CD14-positive monocyte (primary cell): Measurements from ENCODE around the gene TTC4. TPM values are rescaled to one million over a fixed set of nuclear protein-coding genes. Genes with fewer than 3 reads are reported as not detected.

Experiments used
- DNase-seq, 3 donors: peaks; one replicate each; pipeline ENCODE4 v3.0.0-alpha.2; 2011 to 2022
- H2AFZ ChIP-seq: 2 replicates; pipeline ENCODE4 v1.6.0; 2012; ENCODE audit warnings: mild to moderate bottlenecking, low read depth, low read length, inconsistent platforms; ENCODE audit not compliant: insufficient read depth, poor library complexity, severe bottlenecking
- H3K27ac ChIP-seq, 2 donors: 1 replicate in 1 of 2; 2 replicates in 1 of 2; pipeline ENCODE4 v1.5.1; 2012 to 2013; ENCODE audit warnings: low read length in 2 of 2, control low read depth in 1 of 2, inconsistent platforms in 1 of 2, low read depth in 1 of 2, mild to moderate bottlenecking in 1 of 2
- H3K27me3 ChIP-seq, 2 donors: one replicate each; pipeline versions ENCODE4 v1.6.0 to v1.6.1; 2011 to 2013; ENCODE audit warnings: low read length in 2 of 2; ENCODE audit not compliant: control insufficient read depth in 2 of 2, insufficient read depth in 2 of 2
- H3K36me3 ChIP-seq, 2 donors: replicated peaks in 1 of 2; 1 replicate in 1 of 2; 2 replicates in 1 of 2; pipeline versions ENCODE4 v1.5.1 to v1.6.1; 2012 to 2013; ENCODE audit warnings: low read length in 2 of 2, control low read depth in 1 of 2, inconsistent platforms in 1 of 2, mild to moderate bottlenecking in 1 of 2; ENCODE audit not compliant: insufficient read depth in 2 of 2, control insufficient read depth in 1 of 2
- H3K4me1 ChIP-seq, 2 donors: 1 replicate in 1 of 2; 2 replicates in 1 of 2; pipeline versions ENCODE4 v1.5.1 to v1.6.1; 2012 to 2013; ENCODE audit warnings: low read length in 2 of 2, control low read depth in 1 of 2, inconsistent platforms in 1 of 2, mild to moderate bottlenecking in 1 of 2, moderate library complexity in 1 of 2; ENCODE audit not compliant: insufficient read depth in 2 of 2, control insufficient read depth in 1 of 2
- H3K4me2 ChIP-seq: replicated peaks from 2 replicates; pipeline ENCODE3; 2012; ENCODE audit warnings: low read length, moderate library complexity, mild to moderate bottlenecking; ENCODE audit not compliant: poor library complexity, severe bottlenecking; ENCODE audit errors: extremely low read depth
- H3K4me3 ChIP-seq, 3 experiments: fragments of 200-600 bp in 1 of 3; sonication (generic) in 1 of 3; replicated peaks in 1 of 3; 1 replicate in 2 of 3; 2 replicates in 1 of 3; pipeline ENCODE4 v1.5.1; 2011 to 2013; ENCODE audit warnings: low read length in 3 of 3, mild to moderate bottlenecking in 3 of 3, control low read depth in 2 of 3, low read depth in 2 of 3, inconsistent platforms in 1 of 3, moderate library complexity in 1 of 3
- H3K79me2 ChIP-seq: 2 replicates; pipeline ENCODE4 v1.6.0; 2012; ENCODE audit warnings: mild to moderate bottlenecking, control low read depth, inconsistent platforms, low read length, moderate library complexity; ENCODE audit not compliant: insufficient read depth
- H3K9ac ChIP-seq: 2 replicates; pipeline ENCODE4 v1.6.0; 2017; ENCODE audit warnings: low read length, mild to moderate bottlenecking; ENCODE audit not compliant: insufficient read depth, poor library complexity, severe bottlenecking
- H3K9me3 ChIP-seq, 2 donors: replicated peaks in 1 of 2; 1 replicate in 1 of 2; 2 replicates in 1 of 2; pipeline versions ENCODE4 v1.5.1 to v1.6.1; 2012 to 2013; ENCODE audit warnings: low read length in 2 of 2, control low read depth in 1 of 2; ENCODE audit not compliant: control insufficient read depth in 1 of 2, insufficient read depth in 1 of 2
- H4K20me1 ChIP-seq: 2 replicates; pipeline ENCODE4 v1.6.0; 2012; ENCODE audit warnings: mild to moderate bottlenecking, low read length, control low read depth, moderate library complexity; ENCODE audit not compliant: insufficient read depth
- H3K27ac Mint-ChIP-seq, 7 donors: one replicate each; pipeline ENCODE4 v1.8.0; 2020; ENCODE audit warnings: mild to moderate bottlenecking in 7 of 7, mixed read lengths in 7 of 7, moderate library complexity in 6 of 7, inconsistent platforms in 2 of 7
- H3K27me3 Mint-ChIP-seq, 3 donors: one replicate each; pipeline ENCODE4 v1.8.0; 2021 to 2022; ENCODE audit warnings: low read depth in 3 of 3, mild to moderate bottlenecking in 3 of 3, mixed read lengths in 3 of 3, moderate library complexity in 3 of 3, inconsistent platforms in 1 of 3
- H3K36me3 Mint-ChIP-seq, 2 donors: one replicate each; pipeline ENCODE4 v1.8.0; 2020; ENCODE audit warnings: mixed read lengths in 2 of 2, inconsistent platforms in 1 of 2, mild to moderate bottlenecking in 1 of 2
- H3K4me1 Mint-ChIP-seq: one replicate; pipeline ENCODE4 v1.8.0; 2020; ENCODE audit warnings: mild to moderate bottlenecking, mixed read lengths
- H3K4me3 Mint-ChIP-seq, 2 donors: one replicate each; pipeline ENCODE4 v1.8.0; 2020; ENCODE audit warnings: mild to moderate bottlenecking in 2 of 2, mixed read lengths in 2 of 2, moderate library complexity in 1 of 2
- H3K9me3 Mint-ChIP-seq, 7 donors: one replicate each; pipeline ENCODE4 v1.8.0; 2020 to 2022; ENCODE audit warnings: mixed read lengths in 7 of 7, mild to moderate bottlenecking in 6 of 7, moderate library complexity in 6 of 7, inconsistent platforms in 2 of 7
- WGBS: methylation state at CpG from one replicate; pipeline ENCODE4 v1.1.5; 2013; ENCODE audit warnings: missing lambda C conversion rate; ENCODE audit not compliant: insufficient coverage; 5-methylcytosine and 5-hydroxymethylcytosine counted together
- intact Hi-C, 2 donors: fragments of 100-400 bp; cut with micrococcal nuclease; formaldehyde crosslinking; loops; one replicate each; pipeline versions ENCODE4 v1.15.0 to v1.15.1; 2023
- polyA plus RNA-seq, 3 donors: library from polyadenylated mRNA; depleted of rRNA in 1 of 3; unstranded in 2 of 3; stranded (reverse) in 1 of 3; fragments of 300-500 nt in 2 of 3; fragments of >200 nt in 1 of 3; fragmentation: Illumina TruSeq in 2 of 3; gene quantifications; 1 replicate in 2 of 3; 2 replicates in 1 of 3; pipeline ENCODE4 v1.2.3, GENCODE V29; 2012 to 2021
- TF ChIP-seq, protein P1 (sequence below): fragments of 200-600 bp; IDR thresholded peaks from one replicate; pipeline ENCODE4 v1.8.0; 2022; ENCODE audit warnings: antibody characterized with exemption, mild to moderate bottlenecking

Gene TTC4
- polyA plus RNA-seq, 3 donors, result 9.2 to 13.3 (median 12.4) TPM

DNA sequence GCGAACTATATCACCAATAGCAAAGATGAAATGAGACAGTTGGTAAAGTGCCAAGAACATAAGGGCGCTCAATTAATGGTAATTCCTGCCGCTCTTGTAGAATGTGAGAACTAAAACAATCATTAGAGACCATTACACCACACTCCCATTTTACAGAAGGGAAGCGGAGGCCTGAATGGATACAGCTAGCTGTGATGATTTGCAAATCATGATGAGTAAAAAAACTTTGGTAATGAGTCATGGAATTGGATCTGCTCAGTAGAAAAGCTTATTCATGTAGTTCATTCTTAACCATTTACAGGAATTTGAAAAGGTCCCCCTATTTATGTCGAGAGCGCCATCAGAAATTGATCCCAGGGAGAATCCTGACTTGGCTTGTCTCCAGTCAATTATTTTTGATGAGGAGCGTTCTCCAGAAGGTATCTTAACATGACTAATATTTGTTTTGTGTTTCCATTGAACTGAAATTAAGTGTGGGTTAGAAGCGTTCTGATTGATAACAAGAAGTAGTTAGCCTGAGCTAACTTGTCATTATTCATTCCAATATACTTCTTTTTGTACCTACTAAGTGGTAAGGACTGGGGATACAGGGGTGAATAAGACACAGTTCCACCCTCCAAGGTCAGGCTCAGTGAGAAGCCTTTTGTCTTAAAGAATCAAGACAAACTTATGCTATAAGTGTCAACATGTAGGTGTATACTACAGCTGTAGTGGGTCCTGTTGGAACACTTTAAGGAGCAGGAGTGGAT, 812 bp downstream of the TTC4 start:
- peak overlapping the region in 1 of 2 donors; percentile 87 for H3K27ac ChIP-seq
- peak overlapping the region; percentile 97 for H2AFZ ChIP-seq
- H3K9me3 Mint-ChIP-seq, result no peaks in the 10 kb centered on the region

DNA sequence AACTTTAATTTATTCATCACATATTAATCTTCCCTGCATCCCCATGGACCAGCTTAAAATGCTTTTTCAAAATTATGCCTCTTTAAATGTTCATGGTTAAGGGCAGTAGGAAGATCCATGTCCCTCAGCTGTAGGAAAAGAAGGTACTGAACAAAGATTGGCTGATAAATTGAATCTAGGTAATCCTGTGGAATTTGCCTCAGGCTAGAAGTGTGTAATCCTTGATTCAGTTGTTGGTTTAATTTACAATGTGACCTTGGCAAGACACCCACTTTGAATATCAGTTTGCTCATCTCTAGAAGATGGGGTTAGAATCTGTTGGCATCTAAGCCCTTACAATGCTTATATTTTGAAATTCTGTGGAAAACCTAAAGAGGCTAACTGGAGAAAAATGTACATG, 6.1 kb downstream of the TTC4 start:
- H3K36me3 Mint-ChIP-seq, result peaks cover 70 to 74% of the 10 kb centered on the region in 2 donors
- no peak overlapping the region for H3K27ac ChIP-seq

More for the DNA sequence above, 812 bp downstream of the TTC4 start:
- peaks cover 17% of the 10 kb centered on the region for H3K79me2 ChIP-seq
- TF ChIP-seq, protein P1, sequence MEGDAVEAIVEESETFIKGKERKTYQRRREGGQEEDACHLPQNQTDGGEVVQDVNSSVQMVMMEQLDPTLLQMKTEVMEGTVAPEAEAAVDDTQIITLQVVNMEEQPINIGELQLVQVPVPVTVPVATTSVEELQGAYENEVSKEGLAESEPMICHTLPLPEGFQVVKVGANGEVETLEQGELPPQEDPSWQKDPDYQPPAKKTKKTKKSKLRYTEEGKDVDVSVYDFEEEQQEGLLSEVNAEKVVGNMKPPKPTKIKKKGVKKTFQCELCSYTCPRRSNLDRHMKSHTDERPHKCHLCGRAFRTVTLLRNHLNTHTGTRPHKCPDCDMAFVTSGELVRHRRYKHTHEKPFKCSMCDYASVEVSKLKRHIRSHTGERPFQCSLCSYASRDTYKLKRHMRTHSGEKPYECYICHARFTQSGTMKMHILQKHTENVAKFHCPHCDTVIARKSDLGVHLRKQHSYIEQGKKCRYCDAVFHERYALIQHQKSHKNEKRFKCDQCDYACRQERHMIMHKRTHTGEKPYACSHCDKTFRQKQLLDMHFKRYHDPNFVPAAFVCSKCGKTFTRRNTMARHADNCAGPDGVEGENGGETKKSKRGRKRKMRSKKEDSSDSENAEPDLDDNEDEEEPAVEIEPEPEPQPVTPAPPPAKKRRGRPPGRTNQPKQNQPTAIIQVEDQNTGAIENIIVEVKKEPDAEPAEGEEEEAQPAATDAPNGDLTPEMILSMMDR, result no peak
- H3K4me1 Mint-ChIP-seq, result peaks cover 19% of the 10 kb centered on the region
- H3K27me3 ChIP-seq, result no peaks in the 10 kb centered on the region
- H3K4me1 ChIP-seq, result peaks cover 15 to 18% of the 10 kb centered on the region in 2 donors
- H3K4me3 ChIP-seq, result peak overlapping the region; percentile 72 to 92 (median 74)
- DNase-seq, result peak; percentile 23 to 65 (median 46)
- peaks cover 19 to 27% of the 10 kb centered on the region in 2 donors for H3K36me3 Mint-ChIP-seq
- H4K20me1 ChIP-seq, result no peaks in the 10 kb centered on the region
- no CpG with 5 or more reads among the region's 8 CpGs for WGBS
- no peaks in the 10 kb centered on the region for H3K9me3 ChIP-seq
- peak overlapping the region; percentile 86 to 96 (median 92) for H3K27ac Mint-ChIP-seq
- peaks cover 28 to 40% of the 10 kb centered on the region in 2 donors for H3K36me3 ChIP-seq
- H3K27me3 Mint-ChIP-seq, result peaks cover 0 to 2% (median 0%) of the 10 kb centered on the region in 3 donors
- intact Hi-C loops, result loop anchor here (2.0 to 10.0 kb wide), 3 partner anchors 46 to 772 kb away; partner anchors contain the start of genes PARS2 (in 2 of the 2), IFT25 (in 1 of the 2) and LRRC42 (in 1 of the 2)
- peak overlapping the region; percentile 96 for H3K4me2 ChIP-seq
- peak overlapping the region; percentile 88 for H3K9ac ChIP-seq
- peak overlapping the region; percentile 91 to 94 for H3K4me3 Mint-ChIP-seq

More for the DNA sequence above, 6.1 kb downstream of the TTC4 start:
- Histone ChIP-seq H3K4me3 (no peak overlapping the region), H3K9ac (no peak overlapping the region), H4K20me1 (no peaks in the 10 kb centered on the region), H3K79me2 (peaks cover 6% of the 10 kb centered on the region), H3K9me3 (no peaks in the 10 kb centered on the region), H3K27me3 (no peaks in the 10 kb centered on the region), H3K4me1 (peaks cover 2 to 3% of the 10 kb centered on the region in 2 donors), H3K36me3 (peaks cover 73 to 92% of the 10 kb centered on the region in 2 donors), H2AFZ (no peak overlapping the region), H3K4me2 (no peak overlapping the region)
- intact Hi-C loops, result no loop called here
- Mint-ChIP-seq H3K27me3 (no peaks in the 10 kb centered on the region), H3K4me1 (peaks cover 6% of the 10 kb centered on the region), H3K4me3 (no peak overlapping the region), H3K27ac (no peak overlapping the region), H3K9me3 (peaks cover 0 to 4% (median 0%) of the 10 kb centered on the region in 7 donors)
- TF ChIP-seq, protein P1, result no peak
- DNase-seq, result no peak
